ENCODE results near the gene JAK3. TPM values are rescaled to one million over a fixed set of nuclear protein-coding genes. Genes with fewer than 3 reads are reported as not detected.

The JAK3 gene
- total RNA-seq, 1 donor from 2014 or later: 10.8 TPM

DNA sequence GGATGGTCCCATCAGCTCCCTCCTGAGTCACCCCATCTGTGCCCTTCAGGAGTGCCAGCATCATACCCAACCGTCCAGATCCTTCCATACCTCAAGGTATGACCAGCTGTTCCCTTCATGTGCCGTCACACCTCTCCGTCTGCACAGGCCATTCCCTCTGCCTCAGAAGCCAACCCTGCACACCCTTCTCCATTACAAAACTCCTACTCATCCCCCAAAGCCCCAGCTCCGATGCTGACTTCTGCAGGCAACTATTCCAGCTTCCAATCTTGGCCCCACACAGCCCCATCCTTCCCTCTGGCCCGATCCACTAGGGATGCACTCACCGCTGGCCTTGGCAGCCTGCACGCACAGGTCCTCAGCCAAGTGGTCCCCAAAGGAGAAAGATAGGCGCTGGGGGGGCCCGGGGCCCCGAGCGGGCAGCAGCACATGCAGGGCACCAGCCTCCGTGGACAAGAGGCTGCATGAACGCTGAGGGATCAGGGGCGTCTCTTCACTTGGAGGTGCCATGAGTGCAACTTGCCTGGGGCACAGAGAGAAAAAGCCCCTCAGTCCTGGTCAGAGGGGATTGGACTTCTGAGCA, 3.8 kb downstream of the JAK3 start:
- intact Hi-C loops (cut with DNase I): no loop called here
- Histone ChIP-seq H3K4me3 (no peak overlapping the region), H3K4me1 (peaks cover 31% of the 10 kb centered on the region), H3K9me3 (no peaks in the 10 kb centered on the region), H3K36me3 (no peaks in the 10 kb centered on the region), H3K27ac (no peak overlapping the region), H3K27me3 (no peaks in the 10 kb centered on the region)
- no peak for TF ChIP-seq POLR2AphosphoS5 (IDR thresholded peaks at IDR 0.05; ENCODE audit: insufficient read depth in 1 of 2, low read depth in 1 of 2)
- TF ChIP-seq, protein P1, sequence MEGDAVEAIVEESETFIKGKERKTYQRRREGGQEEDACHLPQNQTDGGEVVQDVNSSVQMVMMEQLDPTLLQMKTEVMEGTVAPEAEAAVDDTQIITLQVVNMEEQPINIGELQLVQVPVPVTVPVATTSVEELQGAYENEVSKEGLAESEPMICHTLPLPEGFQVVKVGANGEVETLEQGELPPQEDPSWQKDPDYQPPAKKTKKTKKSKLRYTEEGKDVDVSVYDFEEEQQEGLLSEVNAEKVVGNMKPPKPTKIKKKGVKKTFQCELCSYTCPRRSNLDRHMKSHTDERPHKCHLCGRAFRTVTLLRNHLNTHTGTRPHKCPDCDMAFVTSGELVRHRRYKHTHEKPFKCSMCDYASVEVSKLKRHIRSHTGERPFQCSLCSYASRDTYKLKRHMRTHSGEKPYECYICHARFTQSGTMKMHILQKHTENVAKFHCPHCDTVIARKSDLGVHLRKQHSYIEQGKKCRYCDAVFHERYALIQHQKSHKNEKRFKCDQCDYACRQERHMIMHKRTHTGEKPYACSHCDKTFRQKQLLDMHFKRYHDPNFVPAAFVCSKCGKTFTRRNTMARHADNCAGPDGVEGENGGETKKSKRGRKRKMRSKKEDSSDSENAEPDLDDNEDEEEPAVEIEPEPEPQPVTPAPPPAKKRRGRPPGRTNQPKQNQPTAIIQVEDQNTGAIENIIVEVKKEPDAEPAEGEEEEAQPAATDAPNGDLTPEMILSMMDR (IDR thresholded peaks at IDR 0.05): no peak
- TF ChIP-seq POLR2A (IDR thresholded peaks at IDR 0.05): no peak
- DNase-seq (ENCODE audit: extremely low spot score in 2 of 2): no peak

GRCh38 chr19:17843292-17843827, 4.4 kb downstream of the JAK3 start:
- intact Hi-C loops (cut with DNase I): no loop called here
- Histone ChIP-seq H3K27ac (no peak overlapping the region), H3K4me3 (no peak overlapping the region), H3K4me1 (peaks cover 31% of the 10 kb centered on the region), H3K27me3 (no peaks in the 10 kb centered on the region), H3K9me3 (no peaks in the 10 kb centered on the region), H3K36me3 (no peaks in the 10 kb centered on the region)
- DNase-seq (ENCODE audit: extremely low spot score in 2 of 2): no peak
- TF ChIP-seq POLR2AphosphoS5 (IDR thresholded peaks at IDR 0.05; ENCODE audit: insufficient read depth in 1 of 2, low read depth in 1 of 2) (no peak), POLR2A (IDR thresholded peaks at IDR 0.05) (no peak)
- TF ChIP-seq, protein P1 (IDR thresholded peaks at IDR 0.05): no peak

GRCh38 chr19:17842663-17843291, 5.0 kb downstream of the JAK3 start:
- intact Hi-C loops (cut with DNase I): no loop called here
- Histone ChIP-seq H3K36me3 (no peaks in the 10 kb centered on the region), H3K4me3 (peak overlapping the region; percentile 27 to 35), H3K9me3 (no peaks in the 10 kb centered on the region), H3K4me1 (peaks cover 25% of the 10 kb centered on the region), H3K27ac (no peak overlapping the region), H3K27me3 (no peaks in the 10 kb centered on the region)
- no peak for DNase-seq (ENCODE audit: extremely low spot score in 2 of 2)
- TF ChIP-seq POLR2AphosphoS5 (IDR thresholded peaks at IDR 0.05; ENCODE audit: insufficient read depth in 1 of 2, low read depth in 1 of 2) (no peak), POLR2A (IDR thresholded peaks at IDR 0.05) (no peak)
- TF ChIP-seq, protein P1 (IDR thresholded peaks at IDR 0.05): no peak

- Histone ChIP-seq H3K4me3 (peak overlapping the region; percentile 27 to 35), H3K9me3 (no peaks in the 10 kb centered on the region), H3K36me3 (no peaks in the 10 kb centered on the region), H3K27me3 (no peaks in the 10 kb centered on the region), H3K27ac (no peak overlapping the region), H3K4me1 (peaks cover 18% of the 10 kb centered on the region)
- no peak for DNase-seq (ENCODE audit: extremely low spot score in 2 of 2)
- intact Hi-C loops (cut with DNase I): no loop called here
- TF ChIP-seq, protein P1 (IDR thresholded peaks at IDR 0.05): no peak
- TF ChIP-seq POLR2A (IDR thresholded peaks at IDR 0.05) (no peak), POLR2AphosphoS5 (IDR thresholded peaks at IDR 0.05; ENCODE audit: insufficient read depth in 1 of 2, low read depth in 1 of 2) (peak in 1 of 2 donors; percentile 41)
Observed at GRCh38 chr19:17841810-17842662, 5.7 kb downstream of the JAK3 start.

Data from vagina (tissue), 2 donors.